Muscle of leg (tissue), 11 donors: ENCODE measurements around the gene MAPKAPK3. TPM values are rescaled to one million over a fixed set of nuclear protein-coding genes. Genes with fewer than 3 reads are reported as not detected.
A peak's percentile ranks its signal among the peaks of the same experiment; 100 is the strongest.

Source experiments
- DNase-seq: peaks from one replicate; pipeline ENCODE4 v3.0.0; 2013
- H3K27ac ChIP-seq: one replicate; pipeline ENCODE4 v1.5.1; 2013; ENCODE audit warnings: mild to moderate bottlenecking, low read length, control low read depth
- H3K27me3 ChIP-seq: one replicate; pipeline ENCODE4 v1.6.1; 2013; ENCODE audit warnings: low read length; ENCODE audit not compliant: control insufficient read depth, insufficient read depth
- H3K36me3 ChIP-seq: one replicate; pipeline ENCODE4 v1.6.1; 2013; ENCODE audit warnings: low read length; ENCODE audit not compliant: control insufficient read depth, insufficient read depth
- H3K4me1 ChIP-seq: one replicate; pipeline ENCODE4 v1.6.1; 2013; ENCODE audit warnings: low read length; ENCODE audit not compliant: control insufficient read depth, insufficient read depth
- H3K4me3 ChIP-seq: one replicate; pipeline ENCODE4 v1.5.1; 2013; ENCODE audit warnings: low read length, control low read depth
- H3K9me3 ChIP-seq: replicated peaks from 2 replicates; pipeline ENCODE4 v1.6.1; 2013; ENCODE audit warnings: low read depth, low read length; ENCODE audit not compliant: control insufficient read depth
- WGBS: methylation state at CpG from one replicate; pipeline ENCODE4 v1.1.5; 2013; ENCODE audit warnings: missing lambda C conversion rate; ENCODE audit not compliant: insufficient coverage; 5-methylcytosine and 5-hydroxymethylcytosine counted together
- polyA plus RNA-seq, 8 donors: library from polyadenylated mRNA; unstranded; fragments of 120-200 nt; gene quantifications; one replicate each; pipeline versions ENCODE4 v1.2.1 to v1.2.3, GENCODE V29; 2013; ENCODE audit warnings: inconsistent platforms in 1 of 8, low replicate concordance in 1 of 8; ENCODE audit not compliant: insufficient read length in 8 of 8, insufficient read depth in 1 of 8
- total RNA-seq: library from RNA; stranded (reverse); fragments of 120-200 nt; gene quantifications from one replicate; pipeline ENCODE4 v1.2.4, GENCODE V29; 2013

MAPKAPK3 gene
- total and polyA plus RNA-seq, 9 donors = 14.2 to 32.6 (median 27.8) TPM

DNA sequence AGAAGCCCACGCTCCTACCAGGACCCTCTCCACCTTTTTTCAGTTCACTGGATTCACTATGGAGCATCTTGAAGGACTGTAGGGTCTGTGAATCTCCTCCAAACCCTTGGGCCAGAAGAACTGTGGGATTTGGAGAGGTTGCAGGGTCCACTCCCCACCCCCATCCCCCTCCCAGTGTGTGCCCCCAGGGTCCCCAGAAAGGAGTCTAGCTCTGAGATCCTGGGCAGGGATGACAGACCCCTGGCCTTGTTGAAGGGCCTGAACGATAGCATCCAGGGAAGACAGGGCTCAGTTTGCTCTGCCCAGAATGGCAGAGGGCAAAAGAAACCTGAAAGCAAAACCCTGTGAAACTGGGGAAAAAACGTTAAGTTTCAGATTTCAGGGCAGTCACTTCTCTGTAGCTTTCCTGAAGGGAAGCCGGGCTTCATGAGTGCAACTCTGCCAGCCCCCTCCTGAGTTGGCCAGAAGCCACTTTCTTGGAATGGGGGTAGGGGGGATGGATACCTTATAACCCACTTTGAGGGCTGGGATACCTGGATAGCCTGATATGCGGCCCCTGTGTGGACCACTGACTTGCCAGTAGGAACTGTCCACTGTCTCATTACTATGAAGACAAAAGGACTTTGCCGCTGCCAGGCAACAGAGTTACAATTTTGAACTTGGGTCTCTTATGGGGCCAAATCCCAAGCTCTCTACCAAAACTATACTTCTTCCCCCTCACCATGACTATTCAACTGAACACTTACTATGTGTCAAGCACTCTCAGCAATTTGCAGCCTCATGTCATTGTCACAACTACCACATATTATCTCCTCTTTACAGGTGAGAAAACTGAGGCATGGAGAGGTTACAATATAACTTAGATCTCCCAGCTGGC lies 3.7 kb upstream of the MAPKAPK3 start:
- H3K27me3 ChIP-seq = no peaks in the 10 kb centered on the region
- peak overlapping the region; percentile 91 for H3K4me3 ChIP-seq
- 51% methylated on average over 5 of the region's 6 CpGs for WGBS
- no peaks in the 10 kb centered on the region for H3K9me3 ChIP-seq
- DNase-seq = peak; percentile 31
- peak overlapping the region; percentile 96 for H3K27ac ChIP-seq
- peaks cover 21% of the 10 kb centered on the region for H3K36me3 ChIP-seq
- H3K4me1 ChIP-seq = peaks cover 67% of the 10 kb centered on the region

DNA sequence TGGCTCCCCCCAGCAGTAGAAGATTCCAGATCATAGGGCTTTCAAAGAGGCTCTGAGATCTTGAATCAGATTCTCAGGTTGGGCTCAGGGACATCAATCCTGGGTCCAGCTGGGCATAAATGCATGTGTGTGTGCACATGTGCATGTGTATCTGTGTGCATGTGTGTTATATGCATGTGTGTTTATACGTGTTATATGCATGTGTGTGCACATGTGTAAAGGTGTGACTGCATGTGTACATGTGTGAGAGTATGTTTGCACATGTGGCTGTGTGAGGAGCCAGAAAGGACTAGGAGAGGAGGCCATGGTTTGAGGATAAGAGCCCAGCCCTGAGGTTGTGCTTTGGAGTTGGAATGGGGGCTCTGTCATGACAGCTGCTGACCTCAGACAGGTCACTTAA lies 1.8 kb upstream of the MAPKAPK3 start:
- Histone ChIP-seq H3K27ac (no peak overlapping the region), H3K9me3 (no peaks in the 10 kb centered on the region), H3K36me3 (peaks cover 2% of the 10 kb centered on the region), H3K4me3 (no peak overlapping the region), H3K27me3 (no peaks in the 10 kb centered on the region), H3K4me1 (peaks cover 48% of the 10 kb centered on the region)
- DNase-seq = no peak
- WGBS = 40% methylated on average over 1 of the region's 1 CpG

DNA sequence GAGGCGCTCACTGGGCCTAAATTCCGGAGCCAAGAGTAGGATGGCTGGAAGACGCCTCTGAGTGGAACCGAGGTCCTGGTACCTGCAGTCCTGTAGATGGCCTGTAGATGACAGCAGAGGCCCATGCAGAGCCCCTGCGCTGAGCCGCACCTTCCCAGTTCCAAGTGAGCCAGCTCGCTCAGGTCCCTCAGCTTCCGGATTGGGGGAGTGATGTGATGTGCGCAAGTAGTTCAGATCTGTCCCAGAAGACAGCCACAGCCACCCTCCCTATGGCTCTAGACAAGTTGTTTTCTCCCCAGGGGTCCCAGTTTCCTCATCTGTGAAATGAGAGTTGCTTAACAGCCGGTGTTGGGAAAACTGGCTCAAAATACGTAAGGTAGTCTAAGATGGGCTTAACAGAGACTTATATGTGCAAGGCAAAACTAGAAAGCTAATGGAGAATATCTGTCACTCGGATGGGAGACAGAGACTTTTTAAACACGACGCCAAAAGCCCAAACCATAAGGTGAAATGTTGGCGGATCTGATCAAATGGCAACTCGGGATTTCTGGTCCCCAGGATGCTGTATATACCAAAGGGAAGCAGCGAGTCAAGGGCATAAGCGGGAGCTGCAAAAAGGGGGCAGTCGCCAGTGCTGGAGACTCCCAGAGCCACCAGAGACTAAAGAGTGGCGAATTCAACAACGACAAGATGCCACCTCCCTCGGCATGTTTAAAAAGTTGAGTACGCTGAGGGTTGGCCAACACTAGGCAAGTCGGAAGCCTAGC lies 765 bp upstream of the MAPKAPK3 start:
- H3K36me3 ChIP-seq = peaks cover 4% of the 10 kb centered on the region
- DNase-seq = peak; percentile 90
- peak overlapping the region; percentile 72 for H3K27ac ChIP-seq
- no peaks in the 10 kb centered on the region for H3K27me3 ChIP-seq
- peak overlapping the region; percentile 78 for H3K4me3 ChIP-seq
- H3K4me1 ChIP-seq = peaks cover 38% of the 10 kb centered on the region
- no peaks in the 10 kb centered on the region for H3K9me3 ChIP-seq
- under 1% methylated on average over 19 of the region's 24 CpGs for WGBS

DNA sequence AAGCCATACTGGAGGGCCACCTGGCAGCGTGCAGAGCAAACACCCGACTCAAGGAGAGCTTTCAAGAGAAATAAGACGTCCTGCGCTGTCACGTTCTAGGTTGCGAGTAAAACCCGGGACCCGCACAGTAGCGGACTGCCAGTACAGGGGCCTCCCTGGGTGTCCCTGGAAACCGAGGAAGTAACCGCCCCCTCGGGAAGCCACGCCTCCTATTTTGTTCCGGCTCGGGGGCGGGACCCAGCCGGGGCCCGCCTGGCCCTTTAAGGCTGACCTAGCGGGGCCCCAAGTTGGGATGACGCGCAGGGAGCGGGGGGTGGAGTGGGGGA lies 218 bp upstream of the MAPKAPK3 start:
- Histone ChIP-seq H3K36me3 (peaks cover 4% of the 10 kb centered on the region), H3K27ac (peak overlapping the region; percentile 72), H3K4me1 (peaks cover 37% of the 10 kb centered on the region), H3K9me3 (no peaks in the 10 kb centered on the region), H3K4me3 (peak overlapping the region; percentile 78), H3K27me3 (no peaks in the 10 kb centered on the region)
- 0% methylated on average over 10 of the region's 22 CpGs for WGBS
- peak; percentile 96 for DNase-seq

DNA sequence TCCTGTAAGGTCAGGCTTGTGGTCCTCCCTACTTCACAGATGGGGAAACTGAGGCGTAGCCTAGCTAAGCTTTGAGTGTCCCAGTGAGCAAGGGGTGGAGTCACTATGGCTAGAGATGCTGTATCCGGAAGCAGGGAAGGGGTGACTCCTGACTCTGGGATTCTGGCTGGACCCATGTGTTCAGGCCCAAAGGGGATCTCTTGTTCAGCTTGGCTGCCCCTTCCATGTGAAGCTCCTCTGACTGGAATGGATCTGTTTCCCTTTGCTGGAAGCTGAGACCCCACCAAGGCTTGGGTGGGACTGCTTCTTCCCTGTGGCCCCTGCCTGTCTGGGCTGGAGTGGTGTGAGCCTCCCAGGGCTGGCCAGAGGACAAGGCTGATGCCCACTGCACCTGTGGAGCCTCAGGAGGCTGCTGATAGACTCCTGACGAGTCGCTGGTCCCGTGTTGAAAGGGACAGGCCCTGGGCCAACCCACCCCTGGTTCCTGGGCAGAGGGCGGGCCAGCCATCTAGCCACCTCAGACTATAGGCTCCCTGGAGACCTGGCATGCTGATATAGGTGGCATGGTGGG lies 1.0 kb downstream of the MAPKAPK3 start:
- 37% methylated on average over 5 of the region's 6 CpGs for WGBS
- peak overlapping the region; percentile 75 for H3K27ac ChIP-seq
- H3K4me1 ChIP-seq = peaks cover 29% of the 10 kb centered on the region
- H3K36me3 ChIP-seq = peaks cover 4% of the 10 kb centered on the region
- H3K27me3 ChIP-seq = no peaks in the 10 kb centered on the region
- H3K9me3 ChIP-seq = no peaks in the 10 kb centered on the region
- DNase-seq = peak; percentile 58
- peak overlapping the region; percentile 78 for H3K4me3 ChIP-seq

DNA sequence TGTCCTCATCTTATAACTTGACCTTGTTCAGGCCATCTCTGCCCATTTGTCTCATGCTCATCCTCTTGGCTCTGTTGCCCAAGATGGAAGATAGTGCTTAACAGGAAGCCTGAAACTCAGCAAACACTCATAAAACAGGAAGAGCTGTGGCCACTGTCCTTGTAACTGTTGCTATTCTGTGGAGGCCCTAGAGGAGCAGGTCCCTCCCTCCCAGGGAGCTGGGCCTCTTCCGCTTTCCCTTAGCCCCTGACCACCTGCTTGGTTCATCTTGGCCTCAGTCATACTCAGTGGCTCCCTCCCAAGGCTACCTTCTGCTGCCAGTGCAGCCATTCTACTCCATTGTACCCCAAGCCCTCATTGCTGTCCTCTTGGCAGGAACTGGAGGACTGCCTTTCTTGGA lies 3.5 kb downstream of the MAPKAPK3 start:
- peak; percentile 64 for DNase-seq
- no peak overlapping the region for H3K27ac ChIP-seq
- H3K36me3 ChIP-seq = peaks cover 4% of the 10 kb centered on the region
- H3K4me1 ChIP-seq = peaks cover 25% of the 10 kb centered on the region
- no peak overlapping the region for H3K4me3 ChIP-seq
- WGBS = 100% methylated on average over 1 of the region's 1 CpG
- no peaks in the 10 kb centered on the region for H3K27me3 ChIP-seq
- H3K9me3 ChIP-seq = no peaks in the 10 kb centered on the region

DNA sequence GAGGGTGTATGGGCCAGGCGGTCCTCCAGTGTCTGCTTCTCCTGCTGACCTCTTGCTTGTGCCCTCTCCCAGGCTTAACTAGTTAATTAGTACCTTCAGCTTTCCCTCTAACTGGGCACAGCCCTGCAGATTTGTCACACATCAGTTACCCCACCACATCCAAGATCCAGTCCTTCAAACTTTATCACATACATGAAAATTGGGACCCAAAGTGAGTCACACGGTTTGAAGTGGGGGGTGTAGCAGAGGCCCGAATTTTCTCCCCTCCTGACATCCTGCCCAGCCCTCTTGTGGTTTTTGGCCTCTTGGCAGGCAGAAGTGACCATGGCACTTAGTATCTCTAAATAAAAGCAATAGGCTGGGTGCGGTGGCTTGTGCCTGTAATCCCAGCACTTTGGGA lies 3.9 kb downstream of the MAPKAPK3 start:
- H3K4me1 ChIP-seq = peaks cover 29% of the 10 kb centered on the region
- DNase-seq = no peak
- WGBS = 50% methylated on average over 1 of the region's 4 CpGs
- no peak overlapping the region for H3K27ac ChIP-seq
- H3K27me3 ChIP-seq = no peaks in the 10 kb centered on the region
- peaks cover 4% of the 10 kb centered on the region for H3K36me3 ChIP-seq
- H3K9me3 ChIP-seq = no peaks in the 10 kb centered on the region
- H3K4me3 ChIP-seq = no peak overlapping the region

DNA sequence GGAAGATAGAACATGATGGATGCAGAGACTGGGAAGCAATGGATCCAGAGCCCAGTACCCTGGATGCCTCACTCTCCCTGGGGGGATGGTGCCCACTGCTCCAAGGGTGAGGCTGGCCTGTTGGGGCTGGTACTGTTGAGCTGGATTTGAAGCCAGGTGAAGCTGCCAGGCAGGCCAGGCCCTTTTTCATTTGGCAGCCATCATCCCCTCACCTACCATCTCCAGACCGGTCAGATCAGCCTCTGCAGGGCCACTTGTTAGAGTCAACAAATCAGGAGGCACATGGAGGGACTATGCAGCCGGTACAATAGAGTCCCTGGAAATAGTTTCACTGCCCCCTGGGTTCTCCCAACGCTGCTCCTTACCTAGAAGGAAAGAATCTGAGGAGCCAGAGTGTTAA lies 5.9 kb downstream of the MAPKAPK3 start:
- DNase-seq = no peak
- WGBS = no CpG with 5 or more reads among the region's 3 CpGs
- H3K4me1 ChIP-seq = peaks cover 15% of the 10 kb centered on the region
- H3K9me3 ChIP-seq = no peaks in the 10 kb centered on the region
- peaks cover 4% of the 10 kb centered on the region for H3K36me3 ChIP-seq
- H3K27ac ChIP-seq = no peak overlapping the region
- H3K4me3 ChIP-seq = no peak overlapping the region
- H3K27me3 ChIP-seq = no peaks in the 10 kb centered on the region

DNA sequence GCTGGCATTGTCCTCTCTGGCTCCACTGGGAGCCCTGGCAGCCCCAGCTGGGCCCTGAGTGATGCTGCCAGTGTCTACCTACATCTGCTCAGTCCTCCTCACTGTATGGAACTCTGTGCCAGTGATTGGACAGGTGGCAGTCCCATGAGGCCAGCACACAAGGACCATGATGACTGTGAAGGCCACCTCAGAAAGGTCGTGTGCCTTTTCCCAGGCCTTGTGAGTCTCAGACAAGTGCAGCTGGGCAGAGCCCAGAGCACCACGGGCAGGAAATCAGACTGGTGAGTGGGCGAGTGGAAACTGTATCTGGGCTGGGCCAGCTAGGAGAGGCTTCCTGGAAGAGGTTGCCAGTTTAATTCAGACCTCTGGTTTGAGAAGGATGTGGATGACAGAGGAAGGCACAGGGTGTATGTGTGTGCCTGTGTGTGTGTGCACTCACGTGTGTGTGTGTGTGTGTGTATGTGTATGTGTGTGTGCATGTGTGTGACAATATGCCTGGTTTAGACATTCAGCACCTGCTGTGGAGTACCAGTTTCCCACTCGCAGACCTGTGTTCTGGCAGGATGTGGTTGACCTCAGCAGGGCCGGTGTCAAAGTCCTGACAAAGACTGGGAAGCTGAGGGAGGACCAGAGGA lies 7.0 kb downstream of the MAPKAPK3 start:
- no peaks in the 10 kb centered on the region for H3K27me3 ChIP-seq
- peaks cover 4% of the 10 kb centered on the region for H3K36me3 ChIP-seq
- H3K4me3 ChIP-seq = no peak overlapping the region
- WGBS = 65% methylated on average over 6 of the region's 6 CpGs
- no peak for DNase-seq
- H3K9me3 ChIP-seq = no peaks in the 10 kb centered on the region
- H3K27ac ChIP-seq = no peak overlapping the region
- peaks cover 12% of the 10 kb centered on the region for H3K4me1 ChIP-seq

DNA sequence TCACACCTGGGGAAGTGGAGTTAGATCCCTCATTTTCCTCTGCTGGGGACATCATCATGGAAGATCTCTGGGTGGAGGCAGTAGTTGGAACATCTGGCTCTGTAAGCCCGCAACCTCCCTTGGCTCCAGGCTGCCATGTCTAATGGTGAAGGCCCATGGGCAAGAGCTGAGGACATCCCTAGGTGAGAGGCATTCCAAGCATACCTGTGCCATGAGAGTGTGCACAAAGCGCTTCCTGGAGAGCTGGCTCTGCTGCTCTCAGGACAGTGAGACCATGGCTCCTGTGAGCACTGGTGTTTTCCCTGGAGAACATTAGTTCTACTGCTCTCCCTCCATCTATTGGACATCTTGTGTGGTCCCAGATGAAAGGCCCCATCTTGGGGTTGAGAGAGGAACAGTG lies 7.7 kb downstream of the MAPKAPK3 start:
- peaks cover 4% of the 10 kb centered on the region for H3K36me3 ChIP-seq
- no peak overlapping the region for H3K27ac ChIP-seq
- H3K4me1 ChIP-seq = peaks cover 12% of the 10 kb centered on the region
- no peaks in the 10 kb centered on the region for H3K27me3 ChIP-seq
- no peak overlapping the region for H3K4me3 ChIP-seq
- DNase-seq = no peak
- WGBS = 71% methylated on average over 1 of the region's 2 CpGs
- no peaks in the 10 kb centered on the region for H3K9me3 ChIP-seq
